ENCODE measurements around the gene RAP1A. TPM values are rescaled to one million over a fixed set of nuclear protein-coding genes. Genes with fewer than 3 reads are reported as not detected.

The RAP1A gene
- total and polyA plus RNA-seq, 2 donors (not counting 3 experiments of a cell fraction or from before 2014, with no cell fraction given) = 17.8 to 56.4 TPM

GRCh38 chr1:111654839-111655238, 35.2 kb downstream of the RAP1A start:
- Histone ChIP-seq H3K4me2 (ENCODE audit: insufficient read depth, low read length) (no peak overlapping the region), H3K4me1 (ENCODE audit: control insufficient read depth, extremely low read depth, insufficient read depth, low read length) (no peaks in the 10 kb centered on the region), H3K36me3 (ENCODE audit: control insufficient read depth in 2 of 2, extremely low read depth in 1 of 2, insufficient read depth in 2 of 2, low read length in 2 of 2) (no peaks in the 10 kb centered on the region), H4K20me1 (replicated peaks; ENCODE audit: control insufficient read depth, extremely low read depth, insufficient read depth, low read length) (no peaks in the 10 kb centered on the region), H3K27ac (ENCODE audit: insufficient read depth, low read depth, low read length) (no peak overlapping the region), H2AFZ (ENCODE audit: low read depth, low read length) (no peak overlapping the region), H3K9me1 (replicated peaks; ENCODE audit: control insufficient read depth, extremely low read depth, insufficient read depth, low read length) (no peaks in the 10 kb centered on the region), H3K27me3 (ENCODE audit: control insufficient read depth in 2 of 2, insufficient read depth in 2 of 2, low read length in 2 of 2) (no peaks in the 10 kb centered on the region), H3K9ac (replicated peaks; ENCODE audit: extremely low read depth, insufficient read depth, low read length) (no peak overlapping the region), H3K79me2 (ENCODE audit: control insufficient read depth, insufficient read depth, low read length) (peaks cover 34% of the 10 kb centered on the region), H3K4me3 (replicated peaks in 1 of 3; ENCODE audit: insufficient read depth in 1 of 3, low read depth in 1 of 3, low read length in 3 of 3) (no peak overlapping the region), H3K9me3 (replicated peaks; ENCODE audit: control insufficient read depth, insufficient read depth, low read length) (no peaks in the 10 kb centered on the region)
- ChIA-PET CTCF (interaction anchor here (1.2 to 1.8 kb wide), 2 partner anchors 147 to 173 kb away, joined by 6 to 20 read pairs; no protein-coding TSS in a partner anchor), POLR2A (no interaction called here)
- no peak for DNase-seq (ENCODE audit: low read depth, low spot score)
- intact Hi-C loops (cut with micrococcal nuclease) (no loop called here), dilution Hi-C loops (cut with MboI; ENCODE audit: extremely low pct_ligation_motif_present, low sequenced_read_pairs) (no loop called here)
- no TSS peak for BruUV-seq (replicated peaks)
- FAIRE-seq = no peak
- TF ChIP-seq EZH2 (IDR thresholded peaks at IDR 0.05; ENCODE audit: borderline replicate concordance, low read depth, low read length, severe bottlenecking) = no peak

- Histone ChIP-seq H3K36me3 (ENCODE audit: control insufficient read depth in 2 of 2, extremely low read depth in 1 of 2, insufficient read depth in 2 of 2, low read length in 2 of 2) (no peaks in the 10 kb centered on the region), H3K9me3 (replicated peaks; ENCODE audit: control insufficient read depth, insufficient read depth, low read length) (no peaks in the 10 kb centered on the region), H3K4me3 (replicated peaks in 1 of 3; ENCODE audit: insufficient read depth in 1 of 3, low read depth in 1 of 3, low read length in 3 of 3) (no peak overlapping the region), H3K9me1 (replicated peaks; ENCODE audit: control insufficient read depth, extremely low read depth, insufficient read depth, low read length) (no peaks in the 10 kb centered on the region), H3K9ac (replicated peaks; ENCODE audit: extremely low read depth, insufficient read depth, low read length) (no peak overlapping the region), H3K4me1 (ENCODE audit: control insufficient read depth, extremely low read depth, insufficient read depth, low read length) (no peaks in the 10 kb centered on the region), H3K27ac (ENCODE audit: insufficient read depth, low read depth, low read length) (no peak overlapping the region), H2AFZ (ENCODE audit: low read depth, low read length) (no peak overlapping the region), H3K27me3 (ENCODE audit: control insufficient read depth in 2 of 2, insufficient read depth in 2 of 2, low read length in 2 of 2) (no peaks in the 10 kb centered on the region), H4K20me1 (replicated peaks; ENCODE audit: control insufficient read depth, extremely low read depth, insufficient read depth, low read length) (peaks cover 4% of the 10 kb centered on the region), H3K4me2 (ENCODE audit: insufficient read depth, low read length) (no peak overlapping the region), H3K79me2 (ENCODE audit: control insufficient read depth, insufficient read depth, low read length) (peaks cover 41% of the 10 kb centered on the region)
- TF ChIP-seq EZH2 (IDR thresholded peaks at IDR 0.05; ENCODE audit: borderline replicate concordance, low read depth, low read length, severe bottlenecking) (no peak), GATA2 (IDR thresholded peaks at IDR 0.05; ENCODE audit: insufficient read depth, insufficient read length, low read depth, low read length) (no peak), POLR2AphosphoS5 (IDR thresholded peaks at IDR 0.05; ENCODE audit: insufficient read depth, low read depth, low read length) (no peak), CTCF (IDR thresholded peaks at IDR 0.05; ENCODE audit: extremely low read depth in 1 of 2, insufficient read depth in 1 of 2, low read depth in 1 of 2, low read length in 2 of 2) (peak; percentile 16 to 35), JUN (IDR thresholded peaks at IDR 0.05; ENCODE audit: borderline replicate concordance, insufficient read depth, insufficient read length, low read depth) (no peak)
- dilution Hi-C loops (cut with MboI; ENCODE audit: extremely low pct_ligation_motif_present, low sequenced_read_pairs) (no loop called here), intact Hi-C loops (cut with micrococcal nuclease) (loop anchor here (1.0 to 2.0 kb wide), 5 partner anchors 8 to 216 kb away; no protein-coding TSS in a partner anchor)
- DNase-seq (ENCODE audit: low read depth, low spot score) (peak; percentile 67), FAIRE-seq (no peak)
- BruUV-seq (replicated peaks) = no TSS peak
- POLR2A ChIA-PET = no interaction called here
- CTCF ChIA-PET = interaction anchor here (0.7 to 1.8 kb wide), 2 partner anchors 16 to 148 kb away, joined by 4 to 20 read pairs; no protein-coding TSS in a partner anchor
These were observed 36.8 kb downstream of the RAP1A start for GRCh38 chr1:111656086-111657017.
